HG02981 (cell line): ENCODE results near the gene ADAMTS4.

ENCODE experiments used
- ATAC-seq: cut with Tn5 transposase; IDR thresholded peaks from one replicate; pipeline ENCODE4 v1.9.1; 2021; ENCODE audit warnings: mild to moderate bottlenecking, moderate library complexity; ENCODE audit not compliant: unreplicated experiment

The ADAMTS4 gene

GRCh38 chr1:161175771-161176453, 22.9 kb downstream of the ADAMTS4 start:
- ATAC-seq: no peak

- ATAC-seq: no peak
Measured at GRCh38 chr1:161174911-161175310, 23.9 kb downstream of the ADAMTS4 start.

GRCh38 chr1:161173711-161174110, 25.1 kb downstream of the ADAMTS4 start:
- ATAC-seq: no peak

GRCh38 chr1:161172776-161173376, 26.0 kb downstream of the ADAMTS4 start:
- ATAC-seq: no peak

GRCh38 chr1:161172349-161172748, 26.5 kb downstream of the ADAMTS4 start:
- ATAC-seq: no peak

GRCh38 chr1:161171696-161172095, 27.2 kb downstream of the ADAMTS4 start:
- ATAC-seq: no peak

- no peak for ATAC-seq
Measured at GRCh38 chr1:161171191-161171590, 27.7 kb downstream of the ADAMTS4 start.

- ATAC-seq: no peak
Measured at GRCh38 chr1:161168906-161169305, 29.9 kb downstream of the ADAMTS4 start.

GRCh38 chr1:161166669-161167548, 31.9 kb downstream of the ADAMTS4 start:
- ATAC-seq: no peak

GRCh38 chr1:161165742-161166668, 32.8 kb downstream of the ADAMTS4 start, which contains the start of gene PPOX:
Gene PPOX, plus strand, starts transcription at chr1:161166426. Its CDS starts 422 bp downstream, at chr1:161166848.
- ATAC-seq: peak; percentile 88

- ATAC-seq: no peak
Measured at GRCh38 chr1:161164901-161165610, 33.8 kb downstream of the ADAMTS4 start.

GRCh38 chr1:161163793-161164192, 35.1 kb downstream of the ADAMTS4 start:
- ATAC-seq: no peak

GRCh38 chr1:161162806-161163205, 36.0 kb downstream of the ADAMTS4 start:
- ATAC-seq: no peak

- no peak for ATAC-seq
Measured at GRCh38 chr1:161162052-161162451, 36.8 kb downstream of the ADAMTS4 start.

- no peak for ATAC-seq
Measured at GRCh38 chr1:161161652-161162051, 37.2 kb downstream of the ADAMTS4 start.

GRCh38 chr1:161160671-161161145, 38.1 kb downstream of the ADAMTS4 start:
- ATAC-seq: no peak

- no peak for ATAC-seq
Measured at GRCh38 chr1:161159913-161160243, 39.0 kb downstream of the ADAMTS4 start.

GRCh38 chr1:161159087-161159912, 39.6 kb downstream of the ADAMTS4 start, which contains the start of gene USP21:
Gene USP21, plus strand, starts transcription at chr1:161159500. Its CDS starts 1,141 bp downstream, at chr1:161160641.
- peak; percentile 85 for ATAC-seq
